ENCODE results near the gene MAP2.
"Not testable (repeated sequence)": the region's sequence is repeated elsewhere in the genome, so short reads cannot be mapped to it uniquely, and the experiment has no call there.

The MAP2 gene

DNA sequence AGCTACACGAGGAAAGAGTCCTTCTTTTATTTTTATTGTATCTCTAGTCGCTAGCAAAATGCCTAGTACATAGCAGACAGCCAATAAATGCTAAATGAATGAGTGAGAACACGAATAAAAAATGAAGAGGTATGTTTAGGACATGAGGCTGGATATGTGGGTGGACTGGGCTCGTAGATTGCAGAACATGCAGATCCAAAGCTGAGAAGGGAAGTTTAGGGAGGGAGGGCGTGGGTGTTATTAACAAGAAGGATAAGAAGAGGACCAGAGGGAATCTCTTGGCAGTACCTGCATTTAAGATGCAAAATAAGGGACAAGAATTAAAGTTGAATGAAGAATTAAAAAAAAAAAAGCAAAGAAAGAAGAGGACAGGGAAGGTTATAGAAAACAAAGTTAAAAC lies 161.1 kb downstream of the MAP2 start:
- Histone ChIP-seq H3K9ac (ENCODE audit: low read depth, low read length) (no peak overlapping the region), H3K36me3 (ENCODE audit: insufficient read depth, low read length) (no peaks in the 10 kb centered on the region), H3K9me3 (ENCODE audit: control insufficient read depth, insufficient read depth, low read length) (no peaks in the 10 kb centered on the region), H3K4me1 (ENCODE audit: insufficient read depth, low read length) (no peaks in the 10 kb centered on the region)

DNA sequence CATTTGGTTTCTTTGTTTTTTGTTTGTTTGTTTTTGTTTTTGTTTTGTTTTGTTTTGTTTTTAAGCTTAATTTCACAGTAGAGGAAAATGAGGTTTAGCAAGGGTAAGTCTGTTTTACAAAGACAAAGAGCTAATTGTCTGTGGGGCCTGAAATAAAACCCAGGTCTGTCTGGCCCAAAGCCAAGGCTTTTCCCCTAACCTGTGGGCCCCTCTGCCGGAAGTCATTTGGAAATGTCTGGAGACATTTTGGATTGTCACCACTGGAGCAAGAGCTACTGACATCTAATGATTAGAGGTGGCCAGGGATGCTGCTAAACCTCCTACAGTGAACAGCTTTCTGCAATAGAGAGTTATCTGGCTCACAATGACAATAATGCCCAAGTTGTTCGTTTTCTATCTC lies 167.2 kb downstream of the MAP2 start:
- Histone ChIP-seq H3K9ac (ENCODE audit: low read depth, low read length) (no peak overlapping the region), H3K36me3 (ENCODE audit: insufficient read depth, low read length) (no peaks in the 10 kb centered on the region), H3K9me3 (ENCODE audit: control insufficient read depth, insufficient read depth, low read length) (no peaks in the 10 kb centered on the region), H3K4me1 (ENCODE audit: insufficient read depth, low read length) (no peaks in the 10 kb centered on the region)

DNA sequence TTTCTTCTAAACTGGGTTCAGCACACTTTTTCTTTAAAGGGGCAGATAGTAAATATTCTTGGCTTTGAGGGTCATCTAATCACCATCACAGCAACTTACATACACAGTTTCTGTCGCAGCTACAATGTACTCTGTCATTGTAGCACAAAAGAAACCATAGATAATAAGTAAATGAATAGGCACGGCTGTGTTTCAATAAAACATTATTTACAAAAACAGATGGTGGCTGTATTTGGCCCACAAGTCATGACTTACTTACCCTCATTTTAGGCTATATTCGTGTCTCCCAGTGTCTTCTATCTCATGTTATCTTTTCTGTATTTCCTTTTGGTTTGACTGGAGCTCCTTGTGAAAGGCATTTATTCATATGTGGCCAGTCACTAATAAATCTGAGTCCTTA lies 168.3 kb downstream of the MAP2 start:
- Histone ChIP-seq H3K9ac (ENCODE audit: low read depth, low read length) (no peak overlapping the region), H3K9me3 (ENCODE audit: control insufficient read depth, insufficient read depth, low read length) (no peaks in the 10 kb centered on the region), H3K36me3 (ENCODE audit: insufficient read depth, low read length) (no peaks in the 10 kb centered on the region), H3K4me1 (ENCODE audit: insufficient read depth, low read length) (no peaks in the 10 kb centered on the region)

DNA sequence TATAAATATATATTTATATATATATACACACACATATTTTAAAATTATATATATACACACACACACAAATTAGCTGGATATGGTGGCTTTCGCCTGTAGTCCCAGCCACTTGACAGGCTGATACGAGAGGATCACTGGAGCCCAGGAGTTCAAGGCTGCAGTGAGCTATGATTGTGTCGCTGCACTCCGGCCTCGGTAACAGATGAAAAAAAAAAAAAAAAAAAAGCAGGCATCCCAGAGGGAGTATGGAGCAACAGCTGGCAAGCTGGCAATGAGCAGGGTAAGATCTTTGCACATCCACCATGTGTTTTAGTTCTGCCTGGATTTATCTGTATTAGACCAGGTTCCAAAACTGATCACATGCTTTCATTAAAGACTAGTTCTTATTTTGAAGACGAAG lies 170.1 kb downstream of the MAP2 start:
- no peaks in the 10 kb centered on the region for H3K36me3 ChIP-seq (ENCODE audit: insufficient read depth, low read length)
- H3K9me3 ChIP-seq (ENCODE audit: control insufficient read depth, insufficient read depth, low read length), result no peaks in the 10 kb centered on the region
- H3K9ac ChIP-seq (ENCODE audit: low read depth, low read length), result no peak overlapping the region
- H3K4me1 ChIP-seq (ENCODE audit: insufficient read depth, low read length), result no peaks in the 10 kb centered on the region

DNA sequence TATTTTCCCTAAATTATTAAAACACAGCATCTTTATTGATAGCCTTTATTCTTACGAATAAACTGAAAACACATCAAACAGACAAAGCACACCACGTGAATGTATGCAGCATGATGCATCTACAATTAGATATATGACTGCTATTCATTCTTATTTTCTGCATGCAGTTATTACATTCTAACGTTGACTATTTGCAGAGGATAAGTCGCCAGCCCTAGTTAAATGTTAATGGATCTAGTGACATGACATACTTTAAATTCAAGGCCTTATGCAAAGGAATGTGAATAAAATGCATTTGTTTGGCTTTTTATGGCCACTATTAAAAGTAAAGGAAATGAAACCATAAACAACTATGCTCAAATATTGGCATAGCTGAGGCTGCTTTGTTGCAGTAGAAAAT lies 172.4 kb downstream of the MAP2 start:
- H3K9ac ChIP-seq (ENCODE audit: low read depth, low read length), result no peak overlapping the region
- no peaks in the 10 kb centered on the region for H3K9me3 ChIP-seq (ENCODE audit: control insufficient read depth, insufficient read depth, low read length)
- no peaks in the 10 kb centered on the region for H3K4me1 ChIP-seq (ENCODE audit: insufficient read depth, low read length)
- H3K36me3 ChIP-seq (ENCODE audit: insufficient read depth, low read length), result no peaks in the 10 kb centered on the region

DNA sequence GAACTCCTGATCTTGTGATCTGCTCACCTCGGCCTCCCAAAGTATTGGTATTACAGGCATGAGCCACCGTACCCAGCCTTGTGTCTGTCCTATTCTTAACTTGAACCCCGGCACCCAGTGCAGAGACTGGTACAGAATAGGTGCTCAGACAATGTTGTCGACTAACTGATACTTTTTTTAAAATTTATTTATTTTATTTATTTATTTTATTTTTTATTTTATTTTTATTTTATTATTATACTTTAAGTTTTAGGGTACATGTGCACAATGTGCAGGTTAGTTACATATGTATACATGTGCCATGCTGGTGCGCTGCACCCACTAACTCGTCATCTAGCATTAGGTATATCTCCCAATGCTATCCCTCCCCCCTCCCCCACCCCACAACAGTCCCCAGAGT lies 174.4 kb downstream of the MAP2 start:
- not testable (repeated sequence) for H3K36me3 ChIP-seq (ENCODE audit: insufficient read depth, low read length); H3K4me1 ChIP-seq (ENCODE audit: insufficient read depth, low read length); H3K9ac ChIP-seq (ENCODE audit: low read depth, low read length); H3K9me3 ChIP-seq (ENCODE audit: control insufficient read depth, insufficient read depth, low read length)

DNA sequence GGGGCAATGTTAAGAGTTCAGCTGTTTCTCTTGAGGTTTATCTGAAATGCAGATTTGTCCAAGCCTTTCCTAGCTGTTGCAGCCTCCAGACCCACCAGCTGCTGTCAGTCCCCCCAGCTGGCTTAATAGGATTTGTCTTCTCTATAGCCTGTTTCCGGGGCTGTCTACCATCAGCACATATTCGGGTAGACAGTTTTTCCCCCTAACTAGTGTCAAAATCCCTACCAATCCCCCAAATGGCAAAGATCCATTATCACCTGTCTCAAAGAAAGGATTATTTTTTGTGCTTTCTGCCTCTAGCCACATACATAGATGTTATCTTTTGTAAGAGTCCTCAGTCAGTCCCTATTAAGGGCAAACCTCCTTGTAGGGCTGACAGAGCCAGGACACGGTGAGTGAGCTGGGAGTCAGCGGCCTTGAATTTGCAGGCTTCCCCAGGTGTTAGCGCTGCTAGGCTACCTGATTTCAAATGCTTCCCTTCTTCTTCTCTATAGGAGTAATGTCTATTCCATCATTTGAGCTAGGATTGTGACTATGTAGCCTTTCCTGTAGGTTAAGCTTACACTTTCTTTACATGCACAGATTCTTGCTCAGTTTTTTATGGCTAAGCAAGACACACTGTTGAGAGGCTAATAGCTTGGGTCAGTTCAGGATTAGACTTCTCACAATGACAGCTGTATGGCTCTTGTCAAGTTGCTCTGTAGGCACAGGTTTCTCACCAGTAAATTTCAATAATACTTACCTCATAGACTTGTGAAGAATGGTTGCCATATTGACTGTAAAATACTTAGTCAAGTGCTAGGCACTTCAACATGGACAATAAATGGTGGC lies 176.7 kb downstream of the MAP2 start:
- Histone ChIP-seq H3K36me3 (ENCODE audit: insufficient read depth, low read length) (no peaks in the 10 kb centered on the region), H3K4me1 (ENCODE audit: insufficient read depth, low read length) (no peaks in the 10 kb centered on the region), H3K9me3 (ENCODE audit: control insufficient read depth, insufficient read depth, low read length) (no peaks in the 10 kb centered on the region; the same call in 1 of the 2 replicates), H3K9ac (ENCODE audit: low read depth, low read length) (no peak overlapping the region)

DNA sequence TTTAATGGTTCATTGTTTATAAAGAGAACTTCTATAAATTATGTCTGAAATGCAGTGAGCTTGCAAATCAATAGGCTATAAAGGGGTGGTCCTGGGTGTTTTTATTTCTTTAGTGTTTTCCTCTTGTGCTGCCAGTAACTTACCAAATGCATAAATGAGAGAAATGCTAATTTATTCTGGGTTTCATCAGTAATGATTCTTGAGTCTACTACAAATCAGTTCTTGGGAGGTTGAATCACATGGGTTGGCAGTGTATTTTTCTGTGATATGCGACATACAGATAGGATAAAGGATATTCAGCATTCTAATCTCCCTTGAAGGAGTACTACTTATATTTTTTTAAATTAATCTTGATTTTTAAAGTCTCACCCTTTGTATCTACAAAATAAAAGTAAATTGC lies 177.7 kb downstream of the MAP2 start:
- Histone ChIP-seq H3K9me3 (ENCODE audit: control insufficient read depth, insufficient read depth, low read length) (no peaks in the 10 kb centered on the region; the same call in 1 of the 2 replicates), H3K9ac (ENCODE audit: low read depth, low read length) (no peak overlapping the region), H3K36me3 (ENCODE audit: insufficient read depth, low read length) (no peaks in the 10 kb centered on the region), H3K4me1 (ENCODE audit: insufficient read depth, low read length) (no peaks in the 10 kb centered on the region)

DNA sequence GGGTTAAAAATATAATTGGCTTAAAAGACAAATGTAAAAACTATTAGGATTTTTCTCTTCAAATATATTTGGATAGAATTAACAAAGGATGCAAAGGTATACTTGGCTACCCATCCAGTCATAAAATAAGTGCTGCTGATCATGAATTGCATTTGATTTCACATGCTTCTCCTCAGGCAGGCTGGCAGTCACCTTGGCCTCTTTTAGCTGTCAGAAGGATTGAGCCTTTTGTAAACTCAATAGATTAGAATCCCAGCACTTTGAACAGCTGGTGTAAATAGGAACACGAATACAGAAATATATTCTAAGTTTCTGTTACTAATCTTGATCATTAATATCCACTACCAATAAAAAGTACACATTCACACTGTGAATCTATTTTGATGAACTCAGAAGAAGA lies 178.4 kb downstream of the MAP2 start:
- Histone ChIP-seq H3K9me3 (ENCODE audit: control insufficient read depth, insufficient read depth, low read length) (no peaks in the 10 kb centered on the region; the same call in 1 of the 2 replicates), H3K9ac (ENCODE audit: low read depth, low read length) (no peak overlapping the region), H3K4me1 (ENCODE audit: insufficient read depth, low read length) (no peaks in the 10 kb centered on the region)

DNA sequence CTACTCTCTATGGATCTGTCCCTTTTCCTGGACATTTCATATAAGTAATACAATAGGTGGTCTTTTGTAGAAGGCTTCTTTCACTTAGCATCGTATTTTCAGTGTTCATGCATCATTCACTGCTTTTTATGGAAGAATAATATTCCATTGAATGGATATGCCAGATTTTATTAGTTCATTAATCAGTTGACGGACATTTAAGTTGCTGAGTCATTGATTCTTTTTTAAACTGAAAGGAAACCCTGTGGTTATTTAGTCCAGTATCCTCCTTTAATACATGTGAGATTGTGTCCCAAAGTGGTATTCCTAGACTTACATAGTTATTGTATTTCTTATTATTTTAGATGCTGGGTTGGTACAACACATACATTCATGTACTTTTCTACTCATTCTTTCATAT lies 185.7 kb downstream of the MAP2 start:
- peaks cover 12% of the 10 kb centered on the region for H3K4me1 ChIP-seq (ENCODE audit: insufficient read depth, low read length)
- H3K9me3 ChIP-seq (ENCODE audit: control insufficient read depth, insufficient read depth, low read length), result no peaks in the 10 kb centered on the region

More for the DNA sequence above, 178.4 kb downstream of the MAP2 start:
- H3K36me3 ChIP-seq (ENCODE audit: insufficient read depth, low read length), result no peaks in the 10 kb centered on the region

DNA sequence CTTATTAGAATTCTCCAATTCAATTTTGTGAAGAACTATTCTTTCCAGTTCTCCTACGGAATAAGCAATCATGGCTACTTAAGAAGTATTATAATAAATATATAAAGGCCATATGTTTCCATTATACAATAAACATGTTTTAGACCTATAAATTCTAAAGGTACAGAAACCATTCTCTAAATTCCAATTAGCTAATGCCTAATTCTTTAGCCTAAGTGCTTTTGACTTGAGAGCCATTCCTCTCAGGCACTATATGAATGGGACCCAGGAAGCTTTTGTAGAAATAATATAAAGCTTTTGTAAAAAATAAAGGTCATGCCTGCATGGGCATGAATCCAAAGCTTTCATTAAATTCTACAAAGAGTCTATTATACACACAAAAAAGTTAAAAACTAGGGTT lies 186.8 kb downstream of the MAP2 start:
- Histone ChIP-seq H3K9ac (ENCODE audit: low read depth, low read length) (no peak overlapping the region), H3K4me1 (ENCODE audit: insufficient read depth, low read length) (peaks cover 21% of the 10 kb centered on the region), H3K36me3 (ENCODE audit: insufficient read depth, low read length) (no peaks in the 10 kb centered on the region), H3K9me3 (ENCODE audit: control insufficient read depth, insufficient read depth, low read length) (no peaks in the 10 kb centered on the region)

More for the DNA sequence above, 185.7 kb downstream of the MAP2 start:
- H3K9ac ChIP-seq (ENCODE audit: low read depth, low read length), result no peak overlapping the region
- H3K36me3 ChIP-seq (ENCODE audit: insufficient read depth, low read length), result no peaks in the 10 kb centered on the region

DNA sequence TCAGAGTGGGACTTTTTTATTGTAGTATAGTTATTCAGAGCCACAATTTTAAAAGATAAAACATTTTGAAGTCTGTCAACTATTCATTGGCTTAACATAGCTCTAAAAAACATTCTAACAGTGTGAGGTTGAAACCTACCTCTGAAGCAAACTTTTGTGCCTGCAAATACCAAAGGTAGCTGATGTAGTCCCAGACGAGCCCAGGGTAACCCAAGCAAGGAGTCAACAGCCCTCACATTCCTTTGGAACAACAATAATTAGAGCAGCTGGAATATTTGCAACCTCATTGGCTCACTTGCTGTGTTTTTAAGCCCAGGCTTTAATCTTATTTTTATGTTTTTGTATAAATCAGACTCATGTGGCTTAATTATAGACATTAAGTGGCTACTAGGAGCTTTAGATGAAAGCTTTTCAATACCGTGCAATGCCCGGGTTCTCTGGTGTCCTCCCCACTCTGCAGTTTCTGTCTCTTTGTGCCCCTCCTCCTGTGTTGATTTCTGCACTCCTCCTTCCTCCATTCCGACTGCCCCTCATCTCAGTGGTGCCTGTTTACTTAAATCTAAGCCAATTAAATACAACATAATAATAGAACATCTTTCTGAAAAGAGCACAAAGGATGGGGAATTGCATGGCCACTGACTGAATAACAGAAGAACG lies 189.9 kb downstream of the MAP2 start:
- H3K9me3 ChIP-seq (ENCODE audit: control insufficient read depth, insufficient read depth, low read length), result peaks cover 7% of the 10 kb centered on the region; the same call in 1 of the 2 replicates
- H3K9ac ChIP-seq (ENCODE audit: low read depth, low read length), result peak overlapping the region; percentile 22
- no peaks in the 10 kb centered on the region for H3K36me3 ChIP-seq (ENCODE audit: insufficient read depth, low read length)
- H3K4me1 ChIP-seq (ENCODE audit: insufficient read depth, low read length), result peaks cover 22% of the 10 kb centered on the region

DNA sequence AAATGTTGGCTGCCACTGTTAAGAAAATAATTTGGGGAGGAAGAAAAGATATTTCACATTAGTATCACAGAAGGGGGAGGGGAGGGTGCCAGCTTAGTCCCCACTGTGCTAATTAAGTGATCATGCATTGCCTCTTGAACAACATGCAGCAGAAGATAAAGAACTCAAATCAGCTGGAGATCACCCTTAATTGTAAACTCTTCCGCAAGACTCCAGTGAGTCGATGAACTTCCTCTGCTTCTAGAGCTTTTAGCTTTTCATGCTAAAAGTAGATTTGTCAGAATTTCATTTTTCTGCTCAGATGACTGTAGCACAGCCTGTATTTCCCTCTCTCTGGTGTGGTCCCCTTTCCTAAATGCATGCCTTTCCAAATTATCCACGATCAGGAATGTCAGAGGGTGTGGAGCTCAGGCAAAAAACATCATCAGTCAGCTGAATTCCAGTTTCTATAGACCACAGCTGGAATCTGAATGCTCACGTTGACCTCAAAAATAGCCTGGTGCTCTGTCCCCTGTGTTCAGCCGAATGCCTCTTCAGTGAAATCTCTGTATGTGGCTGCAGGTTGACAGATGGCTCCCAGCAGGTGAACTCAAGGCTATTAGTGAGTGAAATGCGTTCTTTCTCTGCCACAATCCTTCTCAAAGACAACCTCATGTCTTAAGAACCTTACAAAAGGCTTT lies 191.0 kb downstream of the MAP2 start:
- Histone ChIP-seq H3K9ac (ENCODE audit: low read depth, low read length) (no peak overlapping the region), H3K9me3 (ENCODE audit: control insufficient read depth, insufficient read depth, low read length) (peaks cover 7% of the 10 kb centered on the region; the same call in 1 of the 2 replicates), H3K4me1 (ENCODE audit: insufficient read depth, low read length) (peaks cover 22% of the 10 kb centered on the region), H3K36me3 (ENCODE audit: insufficient read depth, low read length) (no peaks in the 10 kb centered on the region)

DNA sequence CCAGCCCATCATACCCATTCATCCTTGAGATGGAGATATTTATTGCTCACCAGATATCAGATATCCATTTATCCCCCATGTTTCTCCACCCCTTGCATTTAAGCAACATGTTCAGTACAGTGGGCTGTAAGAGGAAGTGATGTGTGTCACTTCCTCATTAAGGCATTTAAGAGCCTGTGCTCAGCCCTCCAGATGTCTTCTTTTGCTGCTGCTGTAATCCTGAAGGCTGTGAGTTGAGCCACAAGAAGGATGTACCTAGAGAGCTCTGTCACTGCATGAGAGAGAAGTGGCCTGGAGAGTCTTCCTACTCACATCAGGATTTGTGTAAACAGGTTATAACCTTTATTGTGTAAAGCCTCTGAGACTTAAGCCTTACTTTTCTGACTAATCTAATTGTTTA lies 195.9 kb downstream of the MAP2 start:
- Histone ChIP-seq H3K36me3 (ENCODE audit: insufficient read depth, low read length) (no peaks in the 10 kb centered on the region), H3K4me1 (ENCODE audit: insufficient read depth, low read length) (peaks cover 7% of the 10 kb centered on the region), H3K9ac (ENCODE audit: low read depth, low read length) (no peak overlapping the region), H3K9me3 (ENCODE audit: control insufficient read depth, insufficient read depth, low read length) (peaks cover 7% of the 10 kb centered on the region; the same call in 1 of the 2 replicates)
